CD8-positive, alpha-beta memory T cell (primary cell): ENCODE results near the gene GFOD1. TPM values are rescaled to one million over a fixed set of nuclear protein-coding genes. Genes with fewer than 3 reads are reported as not detected.

ENCODE experiments used
- CTCF ChIA-PET: fragments of 350-600 bp; sonication (Branson Sonifier 250); formaldehyde crosslinking; loops from one replicate; lab custom pipeline; 2021; ENCODE audit warnings: antibody characterized with exemption; lab: Charles Lee
- POLR2A ChIA-PET: fragments of 350-600 bp; sonication (Branson Sonifier 250); formaldehyde crosslinking; loops from one replicate; lab custom pipeline; 2021; ENCODE audit warnings: antibody characterized with exemption; lab: Charles Lee
- DNase-seq, 5 donors: peaks; one replicate each; pipeline versions ENCODE4 v3.0.0 to v3.0.0-alpha.2; 2020 to 2022; ENCODE audit warnings: mixed read lengths in 1 of 5
- H3K27ac ChIP-seq: one replicate; pipeline ENCODE4 v1.7.0; 2013; ENCODE audit warnings: low read depth, mild to moderate bottlenecking, low read length, moderate library complexity
- H3K27me3 ChIP-seq: 2 replicates; pipeline ENCODE4 v1.7.0; 2013; ENCODE audit warnings: low read length, mild to moderate bottlenecking; ENCODE audit not compliant: insufficient read depth, poor library complexity, severe bottlenecking
- H3K36me3 ChIP-seq: 2 replicates; pipeline ENCODE4 v1.7.0; 2013; ENCODE audit warnings: mild to moderate bottlenecking, low read length, moderate library complexity; ENCODE audit not compliant: insufficient read depth
- H3K4me1 ChIP-seq: 2 replicates; pipeline ENCODE4 v1.7.0; 2013; ENCODE audit warnings: mild to moderate bottlenecking, low read length, moderate library complexity; ENCODE audit not compliant: insufficient read depth
- H3K4me3 ChIP-seq: 2 replicates; pipeline ENCODE4 v1.7.0; 2013; ENCODE audit warnings: mild to moderate bottlenecking, low read length
- H3K9me3 ChIP-seq: 2 replicates; pipeline ENCODE4 v1.7.0; 2013; ENCODE audit warnings: mild to moderate bottlenecking, low read length
- H3K27ac Mint-ChIP-seq, 8 donors: one replicate each; pipeline ENCODE4 v1.8.0; 2020 to 2021; ENCODE audit warnings: mixed read lengths in 8 of 8, mild to moderate bottlenecking in 6 of 8, inconsistent platforms in 3 of 8, moderate library complexity in 3 of 8
- H3K27me3 Mint-ChIP-seq, 2 donors: one replicate each; pipeline ENCODE4 v1.8.0; 2020 to 2021; ENCODE audit warnings: mixed read lengths in 2 of 2, mild to moderate bottlenecking in 1 of 2, moderate library complexity in 1 of 2
- H3K36me3 Mint-ChIP-seq, 3 donors: one replicate each; pipeline ENCODE4 v1.8.0; 2020 to 2021; ENCODE audit warnings: mixed read lengths in 3 of 3, inconsistent platforms in 1 of 3, mild to moderate bottlenecking in 1 of 3
- H3K4me1 Mint-ChIP-seq, 3 donors: one replicate each; pipeline ENCODE4 v1.8.0; 2020 to 2021; ENCODE audit warnings: mixed read lengths in 3 of 3, inconsistent platforms in 1 of 3, mild to moderate bottlenecking in 1 of 3
- H3K4me3 Mint-ChIP-seq, 7 donors: one replicate each; pipeline ENCODE4 v1.8.0; 2020 to 2021; ENCODE audit warnings: mixed read lengths in 7 of 7, mild to moderate bottlenecking in 6 of 7, moderate library complexity in 4 of 7, inconsistent platforms in 2 of 7
- H3K9me3 Mint-ChIP-seq, 5 donors: one replicate each; pipeline ENCODE4 v1.8.0; 2020 to 2022; ENCODE audit warnings: mixed read lengths in 5 of 5, mild to moderate bottlenecking in 3 of 5, moderate library complexity in 2 of 5, inconsistent platforms in 1 of 5
- polyA plus RNA-seq: library from polyadenylated mRNA; unstranded; fragments of 300-500 nt; fragmentation: Illumina TruSeq; gene quantifications from one replicate; pipeline ENCODE4 v1.2.3, GENCODE V29; 2021
- total RNA-seq, 2 experiments: library from RNA; stranded (reverse); gene quantifications; one replicate each; pipeline ENCODE4 v1.2.3, GENCODE V29; 2021

The GFOD1 gene
- total and polyA plus RNA-seq, 3 experiments from 2014 or later, result 3.6 to 8.7 (median 8.2) TPM

GRCh38 chr6:13398421-13398994, 88.9 kb downstream of the GFOD1 start:
- Mint-ChIP-seq H3K27me3 (no peaks in the 10 kb centered on the region), H3K4me3 (no peak overlapping the region), H3K27ac (peak overlapping the region in 1 of 8 donors; percentile 29), H3K4me1 (peaks cover 4 to 13% (median 6%) of the 10 kb centered on the region in 3 donors), H3K9me3 (no peaks in the 10 kb centered on the region), H3K36me3 (no peaks in the 10 kb centered on the region)
- no peak overlapping the region for H3K4me3 ChIP-seq
- H3K36me3 ChIP-seq, result no peaks in the 10 kb centered on the region
- H3K27ac ChIP-seq, result no peak overlapping the region
- CTCF ChIA-PET, result interaction anchor here (0.9 kb wide), 1 partner anchor 30 kb away, joined by 3 read pairs; no protein-coding TSS in a partner anchor
- H3K9me3 ChIP-seq, result no peaks in the 10 kb centered on the region
- H3K27me3 ChIP-seq, result no peaks in the 10 kb centered on the region
- POLR2A ChIA-PET, result no interaction called here
- H3K4me1 ChIP-seq, result no peaks in the 10 kb centered on the region
- no peak for DNase-seq

GRCh38 chr6:13398069-13398381, 89.4 kb downstream of the GFOD1 start:
- H3K4me3 ChIP-seq, result no peak overlapping the region
- ChIA-PET POLR2A (no interaction called here), CTCF (interaction anchor here (0.9 kb wide), 1 partner anchor 31 kb away, joined by 3 read pairs; no protein-coding TSS in a partner anchor)

GRCh38 chr6:13397359-13398068, 89.9 kb downstream of the GFOD1 start:
- Histone ChIP-seq H3K4me3 (no peak overlapping the region), H3K27me3 (no peaks in the 10 kb centered on the region), H3K36me3 (no peaks in the 10 kb centered on the region), H3K9me3 (no peaks in the 10 kb centered on the region), H3K4me1 (no peaks in the 10 kb centered on the region), H3K27ac (no peak overlapping the region)
- Mint-ChIP-seq H3K9me3 (no peaks in the 10 kb centered on the region), H3K4me3 (no peak overlapping the region), H3K4me1 (peaks cover 4 to 13% (median 6%) of the 10 kb centered on the region in 3 donors), H3K27ac (no peak overlapping the region), H3K27me3 (no peaks in the 10 kb centered on the region), H3K36me3 (no peaks in the 10 kb centered on the region)
- no peak for DNase-seq
- ChIA-PET POLR2A (no interaction called here), CTCF (interaction anchor here (0.9 kb wide), 1 partner anchor 31 kb away, joined by 3 read pairs; no protein-coding TSS in a partner anchor)

More at GRCh38 chr6:13398069-13398381, 89.4 kb downstream of the GFOD1 start:
- no peak overlapping the region for H3K27ac Mint-ChIP-seq
- H3K9me3 Mint-ChIP-seq, result no peaks in the 10 kb centered on the region
- H3K9me3 ChIP-seq, result no peaks in the 10 kb centered on the region
- H3K36me3 ChIP-seq, result no peaks in the 10 kb centered on the region
- no peak overlapping the region for H3K4me3 Mint-ChIP-seq
- no peaks in the 10 kb centered on the region for H3K27me3 ChIP-seq
- no peaks in the 10 kb centered on the region for H3K4me1 ChIP-seq
- H3K36me3 Mint-ChIP-seq, result no peaks in the 10 kb centered on the region
- H3K4me1 Mint-ChIP-seq, result peaks cover 4 to 13% (median 6%) of the 10 kb centered on the region in 3 donors
- H3K27ac ChIP-seq, result no peak overlapping the region
- no peaks in the 10 kb centered on the region for H3K27me3 Mint-ChIP-seq
- no peak for DNase-seq

- H3K4me1 ChIP-seq, result no peaks in the 10 kb centered on the region
- H3K36me3 Mint-ChIP-seq, result no peaks in the 10 kb centered on the region
- DNase-seq, result no peak
- H3K27ac ChIP-seq, result no peak overlapping the region
- no peaks in the 10 kb centered on the region for H3K36me3 ChIP-seq
- peaks cover 4 to 13% (median 6%) of the 10 kb centered on the region in 3 donors for H3K4me1 Mint-ChIP-seq
- ChIA-PET POLR2A (no interaction called here), CTCF (no interaction called here)
- H3K27me3 ChIP-seq, result no peaks in the 10 kb centered on the region
- no peaks in the 10 kb centered on the region for H3K9me3 ChIP-seq
- peak overlapping the region in 3 of 8 donors; percentile 19 to 79 (median 29) for H3K27ac Mint-ChIP-seq
- H3K9me3 Mint-ChIP-seq, result no peaks in the 10 kb centered on the region
- H3K4me3 ChIP-seq, result no peak overlapping the region
- H3K4me3 Mint-ChIP-seq, result no peak overlapping the region
- H3K27me3 Mint-ChIP-seq, result no peaks in the 10 kb centered on the region
Observed at GRCh38 chr6:13396241-13396792, 91.1 kb downstream of the GFOD1 start.

- Histone ChIP-seq H3K4me3 (no peak overlapping the region), H3K27me3 (no peaks in the 10 kb centered on the region), H3K9me3 (no peaks in the 10 kb centered on the region), H3K27ac (no peak overlapping the region), H3K36me3 (no peaks in the 10 kb centered on the region), H3K4me1 (peaks cover 5% of the 10 kb centered on the region)
- no peaks in the 10 kb centered on the region for H3K36me3 Mint-ChIP-seq
- POLR2A ChIA-PET, result no interaction called here
- CTCF ChIA-PET, result no interaction called here
- H3K4me3 Mint-ChIP-seq, result no peak overlapping the region
- peaks cover 6 to 12% (median 9%) of the 10 kb centered on the region in 3 donors for H3K4me1 Mint-ChIP-seq
- H3K27me3 Mint-ChIP-seq, result no peaks in the 10 kb centered on the region
- DNase-seq, result no peak
- no peaks in the 10 kb centered on the region for H3K9me3 Mint-ChIP-seq
- peak overlapping the region in 1 of 8 donors; percentile 24 for H3K27ac Mint-ChIP-seq
Observed at GRCh38 chr6:13395272-13396237, 91.8 kb downstream of the GFOD1 start.

GRCh38 chr6:13392462-13392861, 94.9 kb downstream of the GFOD1 start:
- ChIA-PET POLR2A (no interaction called here), CTCF (interaction anchor here (0.7 to 0.8 kb wide), 2 partner anchors 8 to 86 kb away, joined by 4 read pairs; no protein-coding TSS in a partner anchor)
- Histone ChIP-seq H3K27ac (no peak overlapping the region), H3K4me1 (peaks cover 7% of the 10 kb centered on the region), H3K27me3 (no peaks in the 10 kb centered on the region), H3K9me3 (no peaks in the 10 kb centered on the region), H3K4me3 (no peak overlapping the region), H3K36me3 (no peaks in the 10 kb centered on the region)
- DNase-seq, result no peak
- peaks cover 0 to 7% (median 0%) of the 10 kb centered on the region in 5 donors for H3K9me3 Mint-ChIP-seq
- H3K4me1 Mint-ChIP-seq, result peaks cover 9 to 13% (median 11%) of the 10 kb centered on the region in 3 donors
- H3K27ac Mint-ChIP-seq, result peak overlapping the region in 3 of 8 donors; percentile 6 to 72 (median 38)
- peaks cover 0 to 14% (median 0%) of the 10 kb centered on the region in 3 donors for H3K36me3 Mint-ChIP-seq
- no peaks in the 10 kb centered on the region for H3K27me3 Mint-ChIP-seq
- H3K4me3 Mint-ChIP-seq, result no peak overlapping the region

GRCh38 chr6:13391537-13391936, 95.9 kb downstream of the GFOD1 start:
- Histone ChIP-seq H3K27me3 (no peaks in the 10 kb centered on the region), H3K4me3 (no peak overlapping the region), H3K9me3 (no peaks in the 10 kb centered on the region), H3K36me3 (no peaks in the 10 kb centered on the region), H3K4me1 (peaks cover 7% of the 10 kb centered on the region), H3K27ac (no peak overlapping the region)
- ChIA-PET CTCF (interaction anchor here (1.1 to 1.4 kb wide), 2 partner anchors 23 to 31 kb away, joined by 3 to 4 read pairs; no protein-coding TSS in a partner anchor), POLR2A (no interaction called here)
- Mint-ChIP-seq H3K4me3 (no peak overlapping the region), H3K27ac (no peak overlapping the region), H3K4me1 (peaks cover 9 to 13% (median 11%) of the 10 kb centered on the region in 3 donors), H3K36me3 (peaks cover 0 to 14% (median 0%) of the 10 kb centered on the region in 3 donors), H3K9me3 (peaks cover 0 to 7% (median 0%) of the 10 kb centered on the region in 5 donors), H3K27me3 (no peaks in the 10 kb centered on the region)
- no peak for DNase-seq
